Neural crest cell (in vitro differentiated cells): Measurements from ENCODE around the gene RPS19. TPM values are rescaled to one million over a fixed set of nuclear protein-coding genes. Genes with fewer than 3 reads are reported as not detected.
A peak's percentile ranks its signal among the peaks of the same experiment; 100 is the strongest.
"Not testable (repeated sequence)": the region's sequence is repeated elsewhere in the genome, so short reads cannot be mapped to it uniquely, and the experiment has no call there.

ENCODE experiments used
- DNase-seq: peaks from one replicate; pipeline ENCODE4 v3.0.0; 2021; ENCODE audit warnings: low read depth, mixed read lengths, low spot score
- H3K27ac Mint-ChIP-seq: one replicate; pipeline ENCODE4 v1.8.0; 2021; ENCODE audit warnings: mild to moderate bottlenecking, mixed read lengths; ENCODE audit not compliant: unreplicated experiment
- H3K27me3 Mint-ChIP-seq: 2 replicates; pipeline ENCODE4 v1.8.0; 2021; ENCODE audit warnings: low read depth, mild to moderate bottlenecking, mixed read lengths
- H3K36me3 Mint-ChIP-seq: 2 replicates; pipeline ENCODE4 v1.8.0; 2021; ENCODE audit warnings: low read depth, mild to moderate bottlenecking, mixed read lengths
- H3K4me1 Mint-ChIP-seq: 2 replicates; pipeline ENCODE4 v1.8.0; 2021; ENCODE audit warnings: mixed read lengths
- H3K4me3 Mint-ChIP-seq: one replicate; pipeline ENCODE4 v1.8.0; 2021; ENCODE audit warnings: mild to moderate bottlenecking, mixed read lengths
- H3K9me3 Mint-ChIP-seq: 2 replicates; pipeline ENCODE4 v1.8.0; 2021; ENCODE audit warnings: mixed read lengths
- CTCF ChIP-seq: fragments of 200-600 bp; sonication (generic); conservative IDR thresholded peaks from 2 replicates; pipeline ENCODE4 v1.5.0; 2021; ENCODE audit warnings: antibody characterized with exemption, mild to moderate bottlenecking
- total RNA-seq: library from RNA; stranded (reverse); gene quantifications from 2 replicates; pipeline ENCODE4 v1.2.1, GENCODE V29; 2021

RPS19 gene
- total RNA-seq, 1 donor from 2014 or later = 2,613 TPM

GRCh38 chr19:41910992-41911888, 51.2 kb downstream of the RPS19 start:
- peaks cover 8% of the 10 kb centered on the region for H3K27me3 Mint-ChIP-seq
- no peaks in the 10 kb centered on the region for H3K9me3 Mint-ChIP-seq
- no peak overlapping the region for H3K27ac Mint-ChIP-seq
- H3K4me3 Mint-ChIP-seq = peak overlapping the region; percentile 20
- H3K36me3 Mint-ChIP-seq = no peaks in the 10 kb centered on the region
- no peak for TF ChIP-seq CTCF
- no peaks in the 10 kb centered on the region for H3K4me1 Mint-ChIP-seq
- DNase-seq = no peak

- no peaks in the 10 kb centered on the region for H3K4me1 Mint-ChIP-seq
- TF ChIP-seq CTCF = no peak
- peaks cover 8% of the 10 kb centered on the region for H3K27me3 Mint-ChIP-seq
- no peak for DNase-seq
- no peaks in the 10 kb centered on the region for H3K9me3 Mint-ChIP-seq
- H3K36me3 Mint-ChIP-seq = no peaks in the 10 kb centered on the region
- peak overlapping the region; percentile 20 for H3K4me3 Mint-ChIP-seq
- no peak overlapping the region for H3K27ac Mint-ChIP-seq
Measured at GRCh38 chr19:41911889-41912731, 52.1 kb downstream of the RPS19 start.

- no peak for DNase-seq
- no peaks in the 10 kb centered on the region for H3K4me1 Mint-ChIP-seq
- no peak for TF ChIP-seq CTCF
- no peak overlapping the region for H3K27ac Mint-ChIP-seq
- no peaks in the 10 kb centered on the region for H3K9me3 Mint-ChIP-seq
- no peaks in the 10 kb centered on the region for H3K36me3 Mint-ChIP-seq
- H3K27me3 Mint-ChIP-seq = peaks cover 6% of the 10 kb centered on the region
- H3K4me3 Mint-ChIP-seq = no peak overlapping the region
Measured at GRCh38 chr19:41912899-41913537, 53.0 kb downstream of the RPS19 start.

- no peak overlapping the region for H3K4me3 Mint-ChIP-seq
- peaks cover 6% of the 10 kb centered on the region for H3K27me3 Mint-ChIP-seq
- no peaks in the 10 kb centered on the region for H3K4me1 Mint-ChIP-seq
- no peak overlapping the region for H3K27ac Mint-ChIP-seq
- TF ChIP-seq CTCF = no peak
- no peaks in the 10 kb centered on the region for H3K36me3 Mint-ChIP-seq
- H3K9me3 Mint-ChIP-seq = no peaks in the 10 kb centered on the region
- DNase-seq = no peak
Measured at GRCh38 chr19:41913538-41914423, 53.7 kb downstream of the RPS19 start.

- H3K36me3 Mint-ChIP-seq, H3K27me3 Mint-ChIP-seq, H3K9me3 Mint-ChIP-seq, DNase-seq, H3K4me3 Mint-ChIP-seq, H3K4me1 Mint-ChIP-seq, H3K27ac Mint-ChIP-seq: not testable (repeated sequence)
Measured at GRCh38 chr19:41914424-41914834, 54.4 kb downstream of the RPS19 start.
